ENCODE measurements around the gene DLGAP4.

DLGAP4 gene

DNA sequence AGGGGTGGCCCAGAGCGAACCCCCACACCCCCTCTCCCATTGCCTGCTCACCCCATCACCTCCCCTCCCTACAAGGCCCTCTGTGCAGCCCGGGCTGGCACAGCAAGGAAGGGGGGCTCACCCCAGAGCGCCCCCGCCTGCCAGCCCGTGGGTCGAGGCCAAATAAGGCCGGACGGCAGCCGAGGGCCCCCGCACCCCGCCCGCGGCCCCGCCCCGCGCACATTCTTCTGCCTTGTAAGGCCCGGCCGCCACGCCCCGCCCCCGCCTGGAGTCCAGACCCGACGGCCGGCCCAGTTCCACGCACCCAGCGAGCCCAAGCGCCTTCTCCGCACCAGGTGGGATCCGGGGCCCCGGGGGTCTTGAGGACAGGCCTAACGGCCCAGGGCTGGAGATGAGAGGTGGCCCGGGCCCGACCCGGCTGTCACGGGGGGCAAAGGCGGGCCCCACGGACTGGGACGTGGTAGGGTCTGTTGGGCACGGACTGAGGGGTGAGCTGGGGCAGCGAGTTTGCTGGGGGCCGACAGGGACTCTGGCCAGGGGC, 235.2 kb downstream of the DLGAP4 start, which contains the start of gene MYL9:
TSS of gene MYL9 (plus strand) at position 293 of the 541 bp plus-strand sequence. CDS start 3,366 bp downstream, outside the sequence.
- H3K4me3 ChIP-seq (ENCODE audit: low read depth, low read length) = peak within 1 kb of the TSS; percentile 81
- peak within 1 kb of the TSS; percentile 86 for H3K27ac ChIP-seq (ENCODE audit: low read depth, low read length)
- H3K9ac ChIP-seq (ENCODE audit: low read depth, low read length) = peak within 1 kb of the TSS; percentile 84
- peaks cover 29% of the 10 kb centered on the region for H3K4me1 ChIP-seq (ENCODE audit: control insufficient read depth, insufficient read depth, low read length)
- peaks cover 10% of the 10 kb centered on the region; the same call in 1 of the 2 replicates for H3K36me3 ChIP-seq (ENCODE audit: control insufficient read depth, insufficient read depth, low read length)
- no peaks in the 10 kb centered on the region for H3K27me3 ChIP-seq (ENCODE audit: control insufficient read depth, insufficient read depth, low read length)
- H3K9me3 ChIP-seq (ENCODE audit: control insufficient read depth, insufficient read depth, low read length) = no peaks in the 10 kb centered on the region

GRCh38 chr20:36541768-36542488, 235.8 kb downstream of the DLGAP4 start:
- peak overlapping the region; percentile 81 for H3K4me3 ChIP-seq (ENCODE audit: low read depth, low read length)
- peak overlapping the region; percentile 86 for H3K27ac ChIP-seq (ENCODE audit: low read depth, low read length)
- peaks cover 12% of the 10 kb centered on the region for H3K36me3 ChIP-seq (ENCODE audit: control insufficient read depth, insufficient read depth, low read length)
- H3K27me3 ChIP-seq (ENCODE audit: control insufficient read depth, insufficient read depth, low read length) = no peaks in the 10 kb centered on the region
- no peaks in the 10 kb centered on the region for H3K9me3 ChIP-seq (ENCODE audit: control insufficient read depth, insufficient read depth, low read length)
- peak overlapping the region; percentile 84 for H3K9ac ChIP-seq (ENCODE audit: low read depth, low read length)
- H3K4me1 ChIP-seq (ENCODE audit: control insufficient read depth, insufficient read depth, low read length) = peaks cover 29% of the 10 kb centered on the region

GRCh38 chr20:36542516-36543183, 236.5 kb downstream of the DLGAP4 start:
- Histone ChIP-seq H3K36me3 (ENCODE audit: control insufficient read depth, insufficient read depth, low read length) (peaks cover 19% of the 10 kb centered on the region), H3K9me3 (ENCODE audit: control insufficient read depth, insufficient read depth, low read length) (no peaks in the 10 kb centered on the region), H3K27me3 (ENCODE audit: control insufficient read depth, insufficient read depth, low read length) (no peaks in the 10 kb centered on the region), H3K9ac (ENCODE audit: low read depth, low read length) (no peak overlapping the region), H3K27ac (ENCODE audit: low read depth, low read length) (peak overlapping the region; percentile 86), H3K4me3 (ENCODE audit: low read depth, low read length) (peak overlapping the region; percentile 81), H3K4me1 (ENCODE audit: control insufficient read depth, insufficient read depth, low read length) (peaks cover 29% of the 10 kb centered on the region)

GRCh38 chr20:36543184-36544133, 237.3 kb downstream of the DLGAP4 start:
- peak overlapping the region; percentile 81 for H3K4me3 ChIP-seq (ENCODE audit: low read depth, low read length)
- no peaks in the 10 kb centered on the region for H3K27me3 ChIP-seq (ENCODE audit: control insufficient read depth, insufficient read depth, low read length)
- H3K9me3 ChIP-seq (ENCODE audit: control insufficient read depth, insufficient read depth, low read length) = no peaks in the 10 kb centered on the region
- H3K4me1 ChIP-seq (ENCODE audit: control insufficient read depth, insufficient read depth, low read length) = peaks cover 29% of the 10 kb centered on the region
- peaks cover 22% of the 10 kb centered on the region for H3K36me3 ChIP-seq (ENCODE audit: control insufficient read depth, insufficient read depth, low read length)
- H3K27ac ChIP-seq (ENCODE audit: low read depth, low read length) = no peak overlapping the region
- H3K9ac ChIP-seq (ENCODE audit: low read depth, low read length) = no peak overlapping the region

DNA sequence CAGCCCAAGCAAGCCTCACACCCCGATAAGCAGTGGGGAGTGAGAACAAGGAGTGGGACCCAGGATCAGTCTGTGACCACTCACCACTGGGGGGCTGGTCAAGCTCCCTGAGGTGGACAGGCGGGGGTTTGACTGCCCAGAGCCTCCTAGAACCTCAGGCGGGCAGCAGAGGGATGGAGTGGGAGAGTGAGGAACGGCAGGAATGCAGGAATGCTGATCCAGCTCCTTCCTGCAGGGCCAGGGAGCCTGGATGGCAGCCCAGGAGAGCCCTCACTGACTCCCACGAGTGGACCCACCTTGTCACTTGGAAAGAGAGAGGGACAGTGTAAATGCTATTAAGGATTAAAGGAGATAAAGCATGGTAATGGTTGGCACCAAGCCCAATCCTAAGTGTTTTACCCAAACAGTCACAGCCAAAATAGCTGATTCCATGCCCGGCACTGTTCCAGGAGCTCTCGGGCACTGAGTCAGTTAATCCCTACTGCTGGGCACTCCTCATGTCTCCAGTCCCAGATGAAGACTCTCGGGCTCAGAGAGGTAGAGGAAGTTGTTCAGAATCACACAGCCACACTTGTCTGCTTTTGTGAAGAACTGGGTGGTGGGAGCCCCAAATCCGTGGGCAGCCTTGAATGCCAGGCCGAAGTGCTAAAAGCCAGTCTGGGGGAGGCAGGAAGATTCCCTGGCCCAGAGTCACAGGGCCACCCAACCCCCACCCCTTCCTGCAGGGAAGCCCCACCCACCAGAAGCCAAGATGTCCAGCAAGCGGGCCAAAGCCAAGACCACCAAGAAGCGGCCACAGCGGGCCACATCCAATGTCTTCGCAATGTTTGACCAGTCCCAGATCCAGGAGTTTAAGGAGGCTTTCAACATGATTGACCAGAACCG, 238.2 kb downstream of the DLGAP4 start:
- no peak overlapping the region for H3K4me3 ChIP-seq (ENCODE audit: low read depth, low read length)
- H3K36me3 ChIP-seq (ENCODE audit: control insufficient read depth, insufficient read depth, low read length) = peaks cover 29% of the 10 kb centered on the region

GRCh38 chr20:36546111-36546736, 240.1 kb downstream of the DLGAP4 start:
- H3K9ac ChIP-seq (ENCODE audit: low read depth, low read length) = no peak overlapping the region
- peaks cover 35% of the 10 kb centered on the region for H3K36me3 ChIP-seq (ENCODE audit: control insufficient read depth, insufficient read depth, low read length)

More for the DNA sequence above, 238.2 kb downstream of the DLGAP4 start:
- Histone ChIP-seq H3K27ac (ENCODE audit: low read depth, low read length) (no peak overlapping the region), H3K4me1 (ENCODE audit: control insufficient read depth, insufficient read depth, low read length) (peaks cover 29% of the 10 kb centered on the region), H3K9me3 (ENCODE audit: control insufficient read depth, insufficient read depth, low read length) (no peaks in the 10 kb centered on the region), H3K9ac (ENCODE audit: low read depth, low read length) (no peak overlapping the region), H3K27me3 (ENCODE audit: control insufficient read depth, insufficient read depth, low read length) (no peaks in the 10 kb centered on the region)

GRCh38 chr20:36547186-36548005, 241.3 kb downstream of the DLGAP4 start:
- no peak overlapping the region for H3K9ac ChIP-seq (ENCODE audit: low read depth, low read length)
- peaks cover 14% of the 10 kb centered on the region for H3K4me1 ChIP-seq (ENCODE audit: control insufficient read depth, insufficient read depth, low read length)
- no peaks in the 10 kb centered on the region for H3K9me3 ChIP-seq (ENCODE audit: control insufficient read depth, insufficient read depth, low read length)
- H3K4me3 ChIP-seq (ENCODE audit: low read depth, low read length) = no peak overlapping the region
- no peak overlapping the region for H3K27ac ChIP-seq (ENCODE audit: low read depth, low read length)
- peaks cover 35% of the 10 kb centered on the region for H3K36me3 ChIP-seq (ENCODE audit: control insufficient read depth, insufficient read depth, low read length)
- H3K27me3 ChIP-seq (ENCODE audit: control insufficient read depth, insufficient read depth, low read length) = no peaks in the 10 kb centered on the region

More at GRCh38 chr20:36546111-36546736, 240.1 kb downstream of the DLGAP4 start:
- H3K9me3 ChIP-seq (ENCODE audit: control insufficient read depth, insufficient read depth, low read length) = no peaks in the 10 kb centered on the region
- H3K4me3 ChIP-seq (ENCODE audit: low read depth, low read length) = no peak overlapping the region
- H3K27me3 ChIP-seq (ENCODE audit: control insufficient read depth, insufficient read depth, low read length) = no peaks in the 10 kb centered on the region
- no peak overlapping the region for H3K27ac ChIP-seq (ENCODE audit: low read depth, low read length)
- peaks cover 23% of the 10 kb centered on the region for H3K4me1 ChIP-seq (ENCODE audit: control insufficient read depth, insufficient read depth, low read length)

- Histone ChIP-seq H3K27me3 (ENCODE audit: control insufficient read depth, insufficient read depth, low read length) (no peaks in the 10 kb centered on the region), H3K27ac (ENCODE audit: low read depth, low read length) (no peak overlapping the region), H3K4me3 (ENCODE audit: low read depth, low read length) (no peak overlapping the region), H3K4me1 (ENCODE audit: control insufficient read depth, insufficient read depth, low read length) (peaks cover 8% of the 10 kb centered on the region), H3K9ac (ENCODE audit: low read depth, low read length) (no peak overlapping the region), H3K36me3 (ENCODE audit: control insufficient read depth, insufficient read depth, low read length) (peaks cover 35% of the 10 kb centered on the region), H3K9me3 (ENCODE audit: control insufficient read depth, insufficient read depth, low read length) (no peaks in the 10 kb centered on the region)
These were observed 241.8 kb downstream of the DLGAP4 start for GRCh38 chr20:36548006-36548315.

All from HUES48 (cell line).